H9 (cell line): Measurements from ENCODE around the gene ZFP36. TPM values are rescaled to one million over a fixed set of nuclear protein-coding genes. Genes with fewer than 3 reads are reported as not detected.

Experiments
- DNase-seq: peaks from one replicate; pipeline ENCODE4 v3.0.0-alpha.2; 2017
- H2AFZ ChIP-seq: one replicate; pipeline ENCODE4 v1.6.1; 2013; ENCODE audit warnings: mild to moderate bottlenecking, low read length, control low read depth, moderate library complexity
- H2AK5ac ChIP-seq: 2 replicates; pipeline ENCODE4 v1.6.1; 2013; ENCODE audit warnings: low read length, control low read depth, mixed read lengths; ENCODE audit not compliant: insufficient read length
- H2BK120ac ChIP-seq: one replicate; pipeline ENCODE4 v1.6.1; 2013; ENCODE audit warnings: low read depth, mild to moderate bottlenecking, low read length, control low read depth, inconsistent platforms; ENCODE audit not compliant: poor library complexity, severe bottlenecking
- H2BK12ac ChIP-seq: 2 replicates; pipeline ENCODE4 v1.6.1; 2013; ENCODE audit warnings: low read length, control low read depth, mixed read lengths, low read depth; ENCODE audit not compliant: insufficient read length
- H2BK15ac ChIP-seq: 2 replicates; pipeline ENCODE4 v1.6.1; 2013; ENCODE audit warnings: low read depth, low read length, control low read depth
- H2BK20ac ChIP-seq: one replicate; pipeline ENCODE4 v1.6.1; 2013; ENCODE audit warnings: low read depth, mild to moderate bottlenecking, low read length, control low read depth, inconsistent platforms; ENCODE audit not compliant: poor library complexity, severe bottlenecking
- H2BK5ac ChIP-seq: 2 replicates; pipeline ENCODE4 v1.6.1; 2013; ENCODE audit warnings: low read length, control low read depth, mixed read lengths; ENCODE audit not compliant: insufficient read length
- H3K14ac ChIP-seq: 2 replicates; pipeline ENCODE4 v1.6.1; 2013; ENCODE audit warnings: low read length, control low read depth; ENCODE audit not compliant: insufficient read depth
- H3K18ac ChIP-seq: 2 replicates; pipeline ENCODE4 v1.6.1; 2013; ENCODE audit warnings: low read depth, mild to moderate bottlenecking, mixed read lengths, low read length, control low read depth; ENCODE audit not compliant: insufficient read length
- H3K23ac ChIP-seq: 2 replicates; pipeline ENCODE4 v1.6.1; 2013; ENCODE audit warnings: low read length, control low read depth, mixed read lengths, low read depth; ENCODE audit not compliant: insufficient read length
- H3K23me2 ChIP-seq: 2 replicates; pipeline ENCODE4 v1.6.1; 2013; ENCODE audit warnings: low read depth, mild to moderate bottlenecking, mixed read lengths, low read length, control low read depth; ENCODE audit not compliant: insufficient read length, poor library complexity, severe bottlenecking
- H3K27ac ChIP-seq: 2 replicates; pipeline ENCODE4 v1.5.1; 2013; ENCODE audit warnings: low read length, control low read depth, mixed read lengths, low read depth; ENCODE audit not compliant: insufficient read length
- H3K27me3 ChIP-seq: 2 replicates; pipeline ENCODE4 v1.6.1; 2013; ENCODE audit warnings: low read length, control low read depth, inconsistent platforms; ENCODE audit not compliant: insufficient read depth
- H3K4ac ChIP-seq: 2 replicates; pipeline ENCODE4 v1.6.1; 2013; ENCODE audit warnings: low read depth, mild to moderate bottlenecking, control low read depth, inconsistent platforms, low read length, moderate library complexity
- H3K4me1 ChIP-seq: 2 replicates; pipeline ENCODE4 v1.6.1; 2013; ENCODE audit warnings: low read length, control low read depth, inconsistent platforms; ENCODE audit not compliant: insufficient read depth
- H3K4me2 ChIP-seq: 2 replicates; pipeline ENCODE4 v1.6.1; 2013; ENCODE audit warnings: low read length, control low read depth, mixed read lengths; ENCODE audit not compliant: insufficient read length, insufficient read depth
- H3K56ac ChIP-seq: 2 replicates; pipeline ENCODE4 v1.6.1; 2013; ENCODE audit warnings: low read depth, mild to moderate bottlenecking, mixed read lengths, low read length, control low read depth; ENCODE audit not compliant: insufficient read length
- H3K79me1 ChIP-seq: 2 replicates; pipeline ENCODE4 v1.6.1; 2013; ENCODE audit warnings: low read depth, mild to moderate bottlenecking, moderate library complexity, low read length, control low read depth, inconsistent platforms; ENCODE audit not compliant: insufficient read depth, poor library complexity, severe bottlenecking
- H3K79me2 ChIP-seq: 2 replicates; pipeline ENCODE4 v1.6.1; 2013; ENCODE audit warnings: low read length, control low read depth, inconsistent platforms; ENCODE audit not compliant: insufficient read depth
- H3K9ac ChIP-seq: 2 replicates; pipeline ENCODE4 v1.6.1; 2013; ENCODE audit warnings: low read length, control low read depth, mixed read lengths; ENCODE audit not compliant: insufficient read length; ENCODE audit errors: extremely low read depth
- H3K9me3 ChIP-seq: one replicate; pipeline ENCODE4 v1.6.1; 2013; ENCODE audit warnings: low read depth, low read length, inconsistent platforms; ENCODE audit not compliant: control insufficient read depth
- H3T11ph ChIP-seq: one replicate; pipeline ENCODE4 v1.6.1; 2013; ENCODE audit warnings: mild to moderate bottlenecking, low read length, control low read depth, inconsistent platforms
- H4K20me1 ChIP-seq: one replicate; pipeline ENCODE4 v1.6.1; 2013; ENCODE audit not compliant: control insufficient read depth, insufficient read length, insufficient read depth
- H4K5ac ChIP-seq: 2 replicates; pipeline ENCODE4 v1.6.1; 2013; ENCODE audit warnings: low read depth, mild to moderate bottlenecking, mixed read lengths, low read length, control low read depth; ENCODE audit not compliant: insufficient read length
- H4K8ac ChIP-seq: replicated peaks from 2 replicates; pipeline ENCODE4 v1.6.1; 2013; ENCODE audit warnings: low read length, control low read depth, mixed read lengths, low read depth; ENCODE audit not compliant: insufficient read length
- H4K91ac ChIP-seq: 2 replicates; pipeline ENCODE4 v1.6.1; 2013; ENCODE audit warnings: low read depth, mild to moderate bottlenecking, moderate library complexity, mixed read lengths, low read length, control low read depth; ENCODE audit not compliant: insufficient read length
- H3K27ac Mint-ChIP-seq, 3 experiments: 2 replicates in 2 of 3; 3 replicates in 1 of 3; pipeline ENCODE4 v1.8.0; 2020 to 2021; ENCODE audit warnings: mixed read lengths in 3 of 3, mild to moderate bottlenecking in 1 of 3, moderate library complexity in 1 of 3
- H3K27me3 Mint-ChIP-seq: 2 replicates; pipeline ENCODE4 v1.8.0; 2021; ENCODE audit warnings: low read depth, mild to moderate bottlenecking, moderate library complexity, mixed read lengths
- H3K36me3 Mint-ChIP-seq, 3 experiments: 2 replicates in 2 of 3; 3 replicates in 1 of 3; pipeline ENCODE4 v1.8.0; 2020 to 2021; ENCODE audit warnings: low read depth in 3 of 3, mixed read lengths in 3 of 3; ENCODE audit not compliant: insufficient read depth in 1 of 3
- H3K4me1 Mint-ChIP-seq, 2 experiments: 2 replicates each; pipeline ENCODE4 v1.8.0; 2020; ENCODE audit warnings: mixed read lengths in 2 of 2
- H3K4me3 Mint-ChIP-seq, 2 experiments: 2 replicates in 1 of 2; 3 replicates in 1 of 2; pipeline ENCODE4 v1.8.0; 2020 to 2021; ENCODE audit warnings: mild to moderate bottlenecking in 2 of 2, mixed read lengths in 2 of 2, moderate library complexity in 1 of 2
- H3K9me3 Mint-ChIP-seq, 2 experiments: 2 replicates in 1 of 2; 3 replicates in 1 of 2; pipeline ENCODE4 v1.8.0; 2020; ENCODE audit warnings: mild to moderate bottlenecking in 2 of 2, mixed read lengths in 2 of 2, moderate library complexity in 1 of 2
- WGBS: extraction: QIAGEN DNeasy Blood & Tissue Kit; methylation state at CpG from one replicate; pipeline ENCODE4 v1.1.7; 2013; ENCODE audit warnings: missing lambda C conversion rate, low lambda C conversion rate, mixed read lengths; ENCODE audit not compliant: insufficient read length; ENCODE audit errors: extremely low coverage; 5-methylcytosine and 5-hydroxymethylcytosine counted together
- total RNA-seq: library from RNA; stranded (reverse); gene quantifications from 2 replicates; pipeline ENCODE4 v1.2.1, GENCODE V29; 2021
- TF ChIP-seq, protein P1 (sequence below): fragments of 200-600 bp; sonication (generic); conservative IDR thresholded peaks from 3 replicates; pipeline ENCODE4 v1.8.0; 2021; ENCODE audit warnings: antibody characterized with exemption, mild to moderate bottlenecking

ZFP36 gene
- total RNA-seq, 1 experiment from 2014 or later: 14.6 TPM

DNA sequence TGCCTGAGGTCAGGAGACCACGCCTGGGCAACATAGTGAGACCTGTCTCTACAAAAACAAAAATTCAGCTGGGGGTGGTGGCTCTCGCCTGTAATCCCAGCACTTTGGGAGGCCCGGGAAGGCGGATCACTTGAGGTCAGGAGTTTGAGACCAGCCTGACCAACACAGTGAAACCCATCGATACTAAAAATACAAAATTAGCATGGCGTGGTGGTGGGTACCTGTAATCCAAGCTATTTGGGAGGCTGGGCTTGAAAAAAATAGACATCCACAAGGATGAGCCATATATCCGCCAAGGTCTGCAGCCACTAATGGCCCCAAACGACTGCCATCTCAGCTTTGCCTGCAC lies 26.0 kb downstream of the ZFP36 start:
- Histone ChIP-seq H2BK5ac (no peak overlapping the region), H4K91ac (no peak overlapping the region), H2BK120ac (no peak overlapping the region), H3K4me1 (peaks cover 4% of the 10 kb centered on the region; the same call in 1 of the 2 replicates), H3K14ac (no peak overlapping the region), H2BK20ac (no peak overlapping the region), H3K9ac (no peak overlapping the region), H2AK5ac (no peak overlapping the region), H3K79me2 (peaks cover 6% of the 10 kb centered on the region; the same call in 1 of the 2 replicates), H2BK12ac (no peak overlapping the region), H2AFZ (no peak overlapping the region), H3K4me2 (no peak overlapping the region), H3T11ph (no peak overlapping the region), H3K79me1 (peaks cover 9% of the 10 kb centered on the region), H3K23ac (no peak overlapping the region), H3K23me2 (peaks cover 10% of the 10 kb centered on the region), H3K18ac (no peak overlapping the region), H3K27me3 (no peaks in the 10 kb centered on the region), H3K4ac (no peak overlapping the region), H3K27ac (no peak overlapping the region), H2BK15ac (no peak overlapping the region), H3K56ac (no peak overlapping the region), H4K8ac (no peak overlapping the region), H4K5ac (no peak overlapping the region), H3K9me3 (no peaks in the 10 kb centered on the region), H4K20me1 (no peaks in the 10 kb centered on the region)
- Mint-ChIP-seq H3K36me3 (peaks cover 32 to 40% (median 37%) of the 10 kb centered on the region in 3 experiments), H3K27me3 (peaks cover 4% of the 10 kb centered on the region), H3K4me3 (peak overlapping the region; percentile 51 to 100; a peak in 1 of 5 replicates), H3K9me3 (peaks cover 0 to 7% of the 10 kb centered on the region in 2 experiments; a peak in 2 of 5 replicates), H3K4me1 (peaks cover 43 to 53% of the 10 kb centered on the region in 2 experiments), H3K27ac (peak overlapping the region; percentile 48 to 92 (median 68); a peak in 4 of 7 replicates)
- no peak for DNase-seq
- TF ChIP-seq, protein P1, sequence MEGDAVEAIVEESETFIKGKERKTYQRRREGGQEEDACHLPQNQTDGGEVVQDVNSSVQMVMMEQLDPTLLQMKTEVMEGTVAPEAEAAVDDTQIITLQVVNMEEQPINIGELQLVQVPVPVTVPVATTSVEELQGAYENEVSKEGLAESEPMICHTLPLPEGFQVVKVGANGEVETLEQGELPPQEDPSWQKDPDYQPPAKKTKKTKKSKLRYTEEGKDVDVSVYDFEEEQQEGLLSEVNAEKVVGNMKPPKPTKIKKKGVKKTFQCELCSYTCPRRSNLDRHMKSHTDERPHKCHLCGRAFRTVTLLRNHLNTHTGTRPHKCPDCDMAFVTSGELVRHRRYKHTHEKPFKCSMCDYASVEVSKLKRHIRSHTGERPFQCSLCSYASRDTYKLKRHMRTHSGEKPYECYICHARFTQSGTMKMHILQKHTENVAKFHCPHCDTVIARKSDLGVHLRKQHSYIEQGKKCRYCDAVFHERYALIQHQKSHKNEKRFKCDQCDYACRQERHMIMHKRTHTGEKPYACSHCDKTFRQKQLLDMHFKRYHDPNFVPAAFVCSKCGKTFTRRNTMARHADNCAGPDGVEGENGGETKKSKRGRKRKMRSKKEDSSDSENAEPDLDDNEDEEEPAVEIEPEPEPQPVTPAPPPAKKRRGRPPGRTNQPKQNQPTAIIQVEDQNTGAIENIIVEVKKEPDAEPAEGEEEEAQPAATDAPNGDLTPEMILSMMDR: no peak
- no CpG with 5 or more reads among the region's 8 CpGs for WGBS
